HepG2 (cell line): ENCODE measurements around the gene SLC6A12. TPM values are rescaled to one million over a fixed set of nuclear protein-coding genes. Genes with fewer than 3 reads are reported as not detected.

Source experiments
- ATF2 ChIP-seq: sonication (generic); formaldehyde crosslinking; IDR thresholded peaks from 2 replicates; pipeline ENCODE4 v1.4.0; 2020; ENCODE audit warnings: missing genetic modification reagents
- CAMTA2 ChIP-seq: sonication (generic); formaldehyde crosslinking; IDR thresholded peaks from 2 replicates; pipeline ENCODE4 v1.4.0; 2020; ENCODE audit warnings: mild to moderate bottlenecking, missing genetic modification reagents, borderline replicate concordance
- GATAD1 ChIP-seq: IDR thresholded peaks from 2 replicates; pipeline ENCODE4 v1.6.1; 2016; ENCODE audit warnings: missing genetic modification reagents, missing compliant biosample characterization
- HIVEP1 ChIP-seq: sonication (generic); formaldehyde crosslinking; IDR thresholded peaks from 2 replicates; pipeline ENCODE4 v1.4.0; 2020; ENCODE audit warnings: mild to moderate bottlenecking, missing genetic modification reagents
- HMGA1 ChIP-seq: sonication (generic); formaldehyde crosslinking; conservative IDR thresholded peaks from 2 replicates; pipeline ENCODE4 v1.4.0; 2020; ENCODE audit warnings: missing genetic modification reagents
- HOXA7 ChIP-seq: sonication (generic); formaldehyde crosslinking; IDR thresholded peaks from 2 replicates; pipeline ENCODE4 v1.8.1; 2022; ENCODE audit warnings: mild to moderate bottlenecking, missing genetic modification reagents, moderate library complexity
- MZF1 ChIP-seq: sonication (generic); formaldehyde crosslinking; IDR thresholded peaks from 2 replicates; pipeline ENCODE4 v1.8.1; 2023; ENCODE audit warnings: mild to moderate bottlenecking, missing genetic modification reagents, borderline replicate concordance
- NCOR1 ChIP-seq: fragments of 200-600 bp; sonication (generic); IDR thresholded peaks from 2 replicates; pipeline ENCODE4 v1.7.0; 2017; ENCODE audit warnings: antibody characterized with exemption, low read length, borderline replicate concordance
- PAXIP1 ChIP-seq: sonication (generic); formaldehyde crosslinking; conservative IDR thresholded peaks from 2 replicates; pipeline ENCODE4 v1.4.0; 2020; ENCODE audit warnings: mild to moderate bottlenecking, missing genetic modification reagents, moderate library complexity
- PBX3 ChIP-seq: sonication (generic); formaldehyde crosslinking; IDR thresholded peaks from 2 replicates; pipeline ENCODE4 v1.8.1; 2023; ENCODE audit warnings: missing genetic modification reagents, inconsistent platforms, borderline replicate concordance
- U2AF1 ChIP-seq: fragments of 200-400 bp; formaldehyde crosslinking; optimal IDR thresholded peaks from 2 replicates; pipeline ENCODE3; 2017; ENCODE audit warnings: mild to moderate bottlenecking, low read depth, low read length
- YY1 ChIP-seq: IDR thresholded peaks from 2 replicates; pipeline ENCODE4 v1.6.1; 2011; ENCODE audit warnings: low read length, low read depth, moderate library complexity, mild to moderate bottlenecking; ENCODE audit not compliant: insufficient read depth, insufficient replicate concordance
- ZFP37 ChIP-seq: sonication (generic); formaldehyde crosslinking; IDR thresholded peaks from 2 replicates; pipeline ENCODE4 v1.4.0; 2020; ENCODE audit warnings: missing genetic modification reagents, borderline replicate concordance
- ZNF225 ChIP-seq: sonication (generic); formaldehyde crosslinking; IDR thresholded peaks from 2 replicates; pipeline ENCODE4 v1.4.0; 2020; ENCODE audit warnings: mild to moderate bottlenecking, missing genetic modification reagents
- ZNF232 ChIP-seq: sonication (generic); formaldehyde crosslinking; IDR thresholded peaks from 2 replicates; pipeline ENCODE4 v1.4.0; 2020; ENCODE audit warnings: missing genetic modification reagents, borderline replicate concordance
- ZNF274 ChIP-seq: sonication (generic); formaldehyde crosslinking; IDR thresholded peaks from 2 replicates; pipeline ENCODE4 v1.5.1; 2020; ENCODE audit warnings: mild to moderate bottlenecking, missing genetic modification reagents
- ZNF276 ChIP-seq: sonication (generic); formaldehyde crosslinking; IDR thresholded peaks from 2 replicates; pipeline ENCODE4 v1.4.0; 2020; ENCODE audit warnings: mild to moderate bottlenecking, low read depth, missing genetic modification reagents
- ZNF569 ChIP-seq: sonication (generic); formaldehyde crosslinking; IDR thresholded peaks from 2 replicates; pipeline ENCODE4 v1.5.0; 2020; ENCODE audit warnings: mild to moderate bottlenecking, missing genetic modification reagents, moderate library complexity, borderline replicate concordance
- ZNF619 ChIP-seq: sonication (generic); formaldehyde crosslinking; IDR thresholded peaks from 2 replicates; pipeline ENCODE4 v1.4.0; 2020; ENCODE audit warnings: mild to moderate bottlenecking, missing genetic modification reagents
- ZNF740 ChIP-seq: sonication (generic); formaldehyde crosslinking; IDR thresholded peaks from 2 replicates; pipeline ENCODE4 v1.4.0; 2020; ENCODE audit warnings: missing genetic modification reagents
- polyA plus RNA-seq, 8 experiments: library from polyadenylated mRNA; depleted of rRNA in 3 of 8; stranded (reverse) in 7 of 8; unstranded in 1 of 8; fragments of >200 nt; fragmentation: Illumina TruSeq in 4 of 8; extraction: Trizol in 4 of 8; gene quantifications; 2 replicates each; pipeline versions ENCODE4 v1.2.1 to v1.2.3, GENCODE V29; 2011 to 2016; ENCODE audit warnings: low read depth in 4 of 8, missing spikeins in 1 of 8, mixed read lengths in 1 of 8; ENCODE audit not compliant: insufficient read depth in 1 of 8
- total RNA-seq, 5 experiments: library from RNA; depleted of rRNA; stranded (reverse); fragments of >200 nt; fragmentation: Illumina TruSeq; extraction: Trizol; gene quantifications; 2 replicates each; pipeline ENCODE4 v1.2.3, GENCODE V29; 2016; ENCODE audit warnings: low read depth in 1 of 5

The SLC6A12 gene
- total and polyA plus RNA-seq, 2 of the 13 experiments (the other 11 are each of a cell fraction or from before 2014, with no cell fraction given): 3.7 to 18.8 TPM

- TF ChIP-seq CAMTA2 (CRISPR knock-in tag) (peak; percentile 22; the same call in 1 of the 2 replicates), ATF2 (CRISPR knock-in tag) (peak; percentile 98), ZNF740 (CRISPR knock-in tag) (no peak), HOXA7 (CRISPR knock-in tag) (no peak), NCOR1 (peak; percentile 99), ZFP37 (peak; percentile 84; the same call in 1 of the 2 replicates), MZF1 (CRISPR knock-in tag) (no peak), YY1 (peak; percentile 53), ZNF276 (peak; percentile 86; the same call in 1 of the 2 replicates), ZNF274 (CRISPR knock-in tag) (peak; percentile 85; the same call in 1 of the 2 replicates), ZNF569 (no peak), ZNF225 (CRISPR knock-in tag) (no peak; the same call in 1 of the 2 replicates), HMGA1 (CRISPR knock-in tag) (no peak), GATAD1 (peak; percentile 80), PAXIP1 (CRISPR knock-in tag) (peak; percentile 99), ZNF232 (peak; percentile 77; the same call in 1 of the 2 replicates), PBX3 (CRISPR knock-in tag) (no peak), ZNF619 (CRISPR knock-in tag) (no peak; the same call in 1 of the 2 replicates), U2AF1 (peak; percentile 97), HIVEP1 (CRISPR knock-in tag) (peak; percentile 93)
Measured at GRCh38 chr12:210277-211141, 3.4 kb downstream of the SLC6A12 start (continued).
